Spleen (tissue), 11 donors: Measurements from ENCODE around the gene MT1X. TPM values are rescaled to one million over a fixed set of nuclear protein-coding genes. Genes with fewer than 3 reads are reported as not detected.

ENCODE experiments used
- DNase-seq: peaks from one replicate; pipeline ENCODE4 v3.0.0-alpha.2; 2020
- H3K27ac ChIP-seq, 8 donors: fragments of 200-600 bp; sonication (generic) in 7 of 8; 1 replicate in 4 of 8; 2 replicates in 4 of 8; pipeline versions ENCODE4 v1.5.0 to v1.8.0; 2016 to 2021; ENCODE audit warnings: inconsistent platforms in 4 of 8, mild to moderate bottlenecking in 4 of 8, moderate library complexity in 1 of 8
- H3K27me3 ChIP-seq, 7 donors: fragments of 200-600 bp; sonication (generic) in 6 of 7; replicated peaks in 1 of 7; 1 replicate in 4 of 7; 2 replicates in 3 of 7; pipeline versions ENCODE4 v1.5.0 to v1.8.0; 2016 to 2021; ENCODE audit warnings: inconsistent platforms in 3 of 7, mild to moderate bottlenecking in 1 of 7
- H3K36me3 ChIP-seq, 6 donors: fragments of 200-600 bp; sonication (generic) in 5 of 6; 1 replicate in 4 of 6; 2 replicates in 2 of 6; pipeline versions ENCODE4 v1.5.0 to v1.8.0; 2016 to 2021; ENCODE audit warnings: inconsistent platforms in 2 of 6
- H3K4me1 ChIP-seq, 6 donors: fragments of 200-600 bp; sonication (generic) in 5 of 6; 1 replicate in 3 of 6; 2 replicates in 3 of 6; pipeline versions ENCODE4 v1.5.0 to v1.8.0; 2016 to 2021; ENCODE audit warnings: inconsistent platforms in 3 of 6
- H3K4me3 ChIP-seq, 8 donors: fragments of 200-600 bp; sonication (generic) in 7 of 8; 1 replicate in 4 of 8; 2 replicates in 4 of 8; pipeline versions ENCODE4 v1.5.0 to v1.8.0; 2016 to 2021; ENCODE audit warnings: inconsistent platforms in 4 of 8, mild to moderate bottlenecking in 4 of 8, moderate library complexity in 2 of 8
- H3K9me3 ChIP-seq, 8 donors: fragments of 200-600 bp; sonication (generic) in 7 of 8; 1 replicate in 4 of 8; 2 replicates in 4 of 8; pipeline versions ENCODE4 v1.5.0 to v1.8.0; 2016 to 2021; ENCODE audit warnings: inconsistent platforms in 4 of 8
- CTCF ChIP-seq, 11 experiments: fragments of 200-600 bp in 7 of 11; fragments of 450-650 bp in 4 of 11; sonication (generic) in 4 of 11; IDR thresholded peaks in 8 of 11; conservative IDR thresholded peaks in 3 of 11; 1 replicate in 7 of 11; 2 replicates in 4 of 11; pipeline versions ENCODE4 v1.4.0 to v1.8.0; 2016 to 2021; ENCODE audit warnings: antibody characterized with exemption in 11 of 11, inconsistent platforms in 4 of 11, mild to moderate bottlenecking in 1 of 11
- POLR2A ChIP-seq, 3 donors: fragments of 450-650 bp; IDR thresholded peaks; one replicate each; pipeline ENCODE4 v1.5.1; 2017; ENCODE audit warnings: antibody characterized with exemption in 3 of 3, mild to moderate bottlenecking in 1 of 3
- POLR2AphosphoS5 ChIP-seq, 3 donors: sonication (generic); formaldehyde crosslinking; IDR thresholded peaks; one replicate each; pipeline ENCODE4 v1.5.1; 2017; ENCODE audit warnings: antibody characterized with exemption in 3 of 3
- WGBS, 5 donors: extraction: QIAGEN DNeasy Blood & Tissue Kit in 3 of 5; methylation state at CpG; one replicate each; pipeline versions ENCODE4 v1.1.5 to v1.1.7; 2013 to 2018; 5-methylcytosine and 5-hydroxymethylcytosine counted together
- intact Hi-C: fragments of 100-400 bp; cut with DNase I; formaldehyde crosslinking; loops from one replicate; pipeline ENCODE4 v1.15.0; 2023; ENCODE audit warnings: low total_unique reads
- polyA plus RNA-seq, 3 donors: library from polyadenylated mRNA; stranded (reverse); fragments of 200-250 nt; gene quantifications; one replicate each; pipeline ENCODE4 v1.2.1, GENCODE V29; 2013
- total RNA-seq, 7 donors: library from RNA; depleted of rRNA in 3 of 7; stranded (reverse); fragments of >200 nt in 3 of 7; fragmentation: NEBNext Ultra II Directional in 4 of 7; extraction: Animal tissue kit (Norgen Biotek cat#: 25700) in 4 of 7; gene quantifications; one replicate each; pipeline versions ENCODE4 v1.1.0 to v1.2.1, GENCODE V29; 2016 to 2021
- donor health status: healthy with polysubstance abuse.
- donor health status: DM: no; HTN: no; CAD: no; lungs with moderate emphysema.
- donor health status: DM: no; HTN: no; CAD: no.
- donor health status: Bipolar disorder and iron deficiency.
- donor health status: healthy.
- donor health status: DM: no; HTN: no; CAD: no.
- donor health status: DM: yes; HTN: yes; CAD: no.

Gene MT1X
- total and polyA plus RNA-seq, 10 donors = 13.0 to 113 (median 28.2) TPM

GRCh38 chr16:56652600-56652999 is 29.7 kb upstream of the MT1X start:
- Histone ChIP-seq H3K9me3 (no peaks in the 10 kb centered on the region), H3K27me3 (peaks cover 0 to 42% (median 11%) of the 10 kb centered on the region in 7 donors), H3K4me3 (no peak overlapping the region), H3K4me1 (peaks cover 0 to 6% (median 4%) of the 10 kb centered on the region in 6 donors), H3K36me3 (no peaks in the 10 kb centered on the region), H3K27ac (no peak overlapping the region)
- 44 to 67% (median 58%) methylated on average over 1 of the region's 1 CpG for WGBS, 5 donors
- intact Hi-C loops = no loop called here
- DNase-seq = no peak
- TF ChIP-seq POLR2AphosphoS5 (IDR thresholded peaks at IDR 0.05) = no peak
- no peak for TF ChIP-seq CTCF (IDR thresholded peaks at IDR 0.05 in 8 of 11, conservative IDR thresholded peaks at IDR 0.05 in 3 of 11)
- TF ChIP-seq POLR2A (IDR thresholded peaks at IDR 0.05) = no peak

- H3K4me1 ChIP-seq = peaks cover 0 to 12% (median 10%) of the 10 kb centered on the region in 6 donors
- intact Hi-C loops = no loop called here
- 73 to 81% (median 79%) methylated on average over 7 of the region's 7 CpGs for WGBS, 5 donors
Observed at GRCh38 chr16:56653218-56653617, 29.1 kb upstream of the MT1X start.

GRCh38 chr16:56657555-56658326 is 24.5 kb upstream of the MT1X start, which contains the start of gene MT1F:
TSS of gene MT1F (plus strand) at chr16:56657959. CDS start at chr16:56658059, 100 bp downstream.
- no peaks in the 10 kb centered on the region for H3K9me3 ChIP-seq
- peak; percentile 64 to 83 (median 65) for TF ChIP-seq POLR2AphosphoS5 (IDR thresholded peaks at IDR 0.05)
- TF ChIP-seq CTCF (IDR thresholded peaks at IDR 0.05 in 8 of 11, conservative IDR thresholded peaks at IDR 0.05 in 3 of 11) = no peak
- H3K27ac ChIP-seq = peak within 1 kb of the TSS in 7 of 8 donors; percentile 61 to 86 (median 79)
- peak within 1 kb of the TSS; percentile 49 to 81 (median 66) for H3K4me3 ChIP-seq
- H3K4me1 ChIP-seq = peaks cover 0 to 28% (median 19%) of the 10 kb centered on the region in 6 donors
- peak; percentile 91 for DNase-seq
- no peaks in the 10 kb centered on the region for H3K36me3 ChIP-seq
- intact Hi-C loops = no loop called here
- H3K27me3 ChIP-seq = peaks cover 0 to 31% (median 1%) of the 10 kb centered on the region in 7 donors
- WGBS, 5 donors = 0 to 3% (median 1%) methylated on average over 32 to 46 of the region's 46 CpGs

More at GRCh38 chr16:56653218-56653617, 29.1 kb upstream of the MT1X start:
- Histone ChIP-seq H3K27me3 (peaks cover 0 to 42% (median 6%) of the 10 kb centered on the region in 7 donors), H3K4me3 (no peak overlapping the region), H3K27ac (no peak overlapping the region), H3K9me3 (no peaks in the 10 kb centered on the region), H3K36me3 (no peaks in the 10 kb centered on the region)
- TF ChIP-seq POLR2A (IDR thresholded peaks at IDR 0.05) (no peak), POLR2AphosphoS5 (IDR thresholded peaks at IDR 0.05) (no peak), CTCF (IDR thresholded peaks at IDR 0.05 in 8 of 11, conservative IDR thresholded peaks at IDR 0.05 in 3 of 11) (no peak)
- no peak for DNase-seq

- Histone ChIP-seq H3K9me3 (no peaks in the 10 kb centered on the region), H3K27ac (peak overlapping the region in 6 of 8 donors; percentile 61 to 86 (median 80)), H3K27me3 (peaks cover 0 to 36% (median 8%) of the 10 kb centered on the region in 7 donors), H3K36me3 (no peaks in the 10 kb centered on the region), H3K4me1 (peaks cover 0 to 35% (median 24%) of the 10 kb centered on the region in 6 donors), H3K4me3 (peak overlapping the region; percentile 49 to 81 (median 66))
- no peak for DNase-seq
- no peak for TF ChIP-seq POLR2AphosphoS5 (IDR thresholded peaks at IDR 0.05)
- TF ChIP-seq CTCF (IDR thresholded peaks at IDR 0.05 in 8 of 11, conservative IDR thresholded peaks at IDR 0.05 in 3 of 11) = no peak
- TF ChIP-seq POLR2A (IDR thresholded peaks at IDR 0.05) = no peak
- intact Hi-C loops = no loop called here
- 30 to 49% (median 36%) methylated on average over 5 to 10 of the region's 10 CpGs for WGBS, 5 donors
Observed at GRCh38 chr16:56658327-56658875, 23.9 kb upstream of the MT1X start.
